Prostate gland (tissue), 2 donors: ENCODE data around the gene ZNF575.

Source experiments
- CTCF ChIP-seq, 4 experiments: fragments of 200-600 bp in 2 of 4; fragments of 450-650 bp in 2 of 4; sonication (generic) in 2 of 4; IDR thresholded peaks; 1 replicate in 3 of 4; 2 replicates in 1 of 4; pipeline ENCODE4 v1.5.1; 2016 to 2019; ENCODE audit warnings: antibody characterized with exemption in 4 of 4, mild to moderate bottlenecking in 2 of 4, moderate library complexity in 2 of 4
- POLR2A ChIP-seq: fragments of 450-650 bp; IDR thresholded peaks from one replicate; pipeline ENCODE4 v1.6.1; 2016; ENCODE audit warnings: antibody characterized with exemption, mild to moderate bottlenecking
- POLR2AphosphoS5 ChIP-seq: sonication (generic); formaldehyde crosslinking; IDR thresholded peaks from one replicate; pipeline ENCODE4 v1.6.1; 2017; ENCODE audit warnings: antibody characterized with exemption

GRCh38 chr19:43574424-43575155 is 41.6 kb downstream of the ZNF575 start:
- no peak for TF ChIP-seq CTCF (IDR thresholded peaks at IDR 0.05)
- TF ChIP-seq POLR2AphosphoS5: no peak
- TF ChIP-seq POLR2A: no peak
